Islet precursor cell (in vitro differentiated cells): Measurements from ENCODE around the gene ELF4.

Source experiments
- DNase-seq: peaks from one replicate; pipeline ENCODE4 v3.0.0-alpha.2; 2018

ELF4 gene

GRCh38 chrX:130039847-130040246 lies 70.5 kb downstream of the ELF4 start:
- no peak for DNase-seq

- no peak for DNase-seq
Observed at GRCh38 chrX:130034178-130034577, 76.1 kb downstream of the ELF4 start.

GRCh38 chrX:130032552-130032951 lies 77.7 kb downstream of the ELF4 start:
- DNase-seq: no peak

GRCh38 chrX:130030826-130031225 lies 79.5 kb downstream of the ELF4 start:
- DNase-seq: no peak

- DNase-seq: no peak
Observed at GRCh38 chrX:130028196-130028595, 82.1 kb downstream of the ELF4 start.

GRCh38 chrX:130027569-130027968 lies 82.7 kb downstream of the ELF4 start:
- DNase-seq: no peak

GRCh38 chrX:130025256-130025655 lies 85.0 kb downstream of the ELF4 start:
- DNase-seq: no peak

GRCh38 chrX:130024127-130024526 lies 86.2 kb downstream of the ELF4 start:
- peak; percentile 84 for DNase-seq

- DNase-seq: no peak
Observed at GRCh38 chrX:130020661-130021324, 89.5 kb downstream of the ELF4 start.

- no peak for DNase-seq
Observed at GRCh38 chrX:130018143-130018542, 92.2 kb downstream of the ELF4 start.

- no peak for DNase-seq
Observed at GRCh38 chrX:130015181-130015580, 95.1 kb downstream of the ELF4 start.
